GM19099 (cell line): ENCODE results near the gene OBSL1.

ENCODE experiments used
- POLR2A ChIP-seq: IDR thresholded peaks from 3 replicates; pipeline ENCODE4 v1.6.1; 2011; ENCODE audit warnings: low read depth; ENCODE audit not compliant: insufficient read length; ENCODE audit errors: extremely low read depth

OBSL1 gene

DNA sequence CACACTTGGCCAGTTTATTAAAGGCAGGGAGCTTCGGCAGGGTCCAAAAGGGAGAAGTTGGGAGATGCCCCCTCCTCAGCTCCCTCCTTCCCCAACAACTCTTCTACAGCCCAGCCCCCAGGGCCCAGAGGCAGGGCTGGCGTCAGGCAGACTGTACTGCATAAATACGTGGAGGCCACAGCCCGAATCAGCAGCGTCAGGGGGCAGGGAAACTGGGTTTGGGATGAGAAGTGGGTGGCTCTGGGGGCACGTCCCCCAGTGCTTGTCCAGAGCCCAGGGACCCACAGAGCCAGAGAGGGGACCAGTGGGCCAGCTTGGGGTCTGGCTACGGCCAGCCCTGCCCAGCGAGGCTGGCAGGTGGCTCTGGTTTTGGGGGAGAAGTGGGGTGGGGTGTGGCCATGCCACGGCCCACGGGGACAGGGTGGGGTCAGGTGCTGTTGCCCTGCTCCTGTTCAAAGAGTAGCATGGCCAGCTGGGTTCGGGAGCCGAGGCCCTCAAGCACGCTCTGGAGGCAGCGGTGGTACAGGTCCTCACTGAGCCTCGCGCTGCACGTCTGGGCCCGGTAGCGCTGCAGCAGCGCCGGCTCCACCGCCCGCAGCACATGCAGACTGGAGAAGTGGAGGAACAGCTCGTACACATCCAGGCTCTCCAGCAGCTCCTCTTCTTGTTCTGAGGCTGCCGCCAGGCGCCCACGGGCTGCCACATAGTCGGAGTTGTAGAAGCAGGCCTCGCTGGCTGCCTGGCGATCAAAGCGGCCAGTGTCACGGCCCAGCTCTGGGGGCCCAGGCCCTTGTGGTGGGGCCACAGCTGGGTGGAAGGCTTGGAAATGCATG lies 32.2 kb downstream of the OBSL1 start:
- TF ChIP-seq POLR2A = no peak

- no peak for TF ChIP-seq POLR2A
These were observed 32.8 kb downstream of the OBSL1 start for GRCh38 chr2:219538504-219538951.

DNA sequence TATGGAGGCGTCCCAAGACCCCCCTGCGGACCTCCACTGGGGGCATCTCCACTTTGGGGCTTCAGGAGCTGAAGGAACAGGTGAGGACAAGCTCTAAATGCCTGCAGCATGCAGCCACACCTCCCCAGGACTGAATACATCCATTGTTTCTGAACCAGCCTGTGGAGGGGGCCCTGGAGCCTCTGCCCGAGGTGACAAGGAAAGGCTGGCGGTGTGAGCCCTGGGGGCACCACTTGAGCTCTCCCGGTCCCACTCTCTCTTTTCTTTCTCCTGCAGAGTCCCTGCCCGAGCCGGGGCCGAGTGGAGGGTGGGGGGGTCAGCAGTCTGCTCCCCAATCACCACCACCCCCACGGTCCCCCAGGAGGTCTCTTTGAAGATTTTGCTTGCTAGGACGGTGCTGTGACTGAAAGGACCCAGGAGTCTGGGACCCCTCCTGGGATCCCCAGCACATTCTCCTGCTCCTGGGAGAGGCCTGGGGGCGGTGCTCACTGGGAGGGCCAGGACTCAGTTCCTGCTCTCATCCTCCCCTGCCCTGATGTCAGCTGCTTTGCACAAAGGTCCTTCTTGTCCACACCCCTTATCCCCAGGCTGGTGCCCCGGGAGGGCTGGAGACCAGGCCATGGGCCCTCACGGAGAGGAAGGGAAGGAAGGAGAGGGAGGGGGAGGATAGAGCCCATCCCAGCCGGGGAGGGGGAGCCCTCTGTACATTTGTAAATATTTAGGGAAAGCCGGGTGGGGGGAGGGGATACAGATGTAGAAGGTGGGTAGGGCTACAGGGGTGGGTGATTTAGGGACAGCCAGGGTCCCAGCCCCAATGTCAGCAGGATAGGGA lies 33.5 kb downstream of the OBSL1 start:
- TF ChIP-seq POLR2A = no peak

DNA sequence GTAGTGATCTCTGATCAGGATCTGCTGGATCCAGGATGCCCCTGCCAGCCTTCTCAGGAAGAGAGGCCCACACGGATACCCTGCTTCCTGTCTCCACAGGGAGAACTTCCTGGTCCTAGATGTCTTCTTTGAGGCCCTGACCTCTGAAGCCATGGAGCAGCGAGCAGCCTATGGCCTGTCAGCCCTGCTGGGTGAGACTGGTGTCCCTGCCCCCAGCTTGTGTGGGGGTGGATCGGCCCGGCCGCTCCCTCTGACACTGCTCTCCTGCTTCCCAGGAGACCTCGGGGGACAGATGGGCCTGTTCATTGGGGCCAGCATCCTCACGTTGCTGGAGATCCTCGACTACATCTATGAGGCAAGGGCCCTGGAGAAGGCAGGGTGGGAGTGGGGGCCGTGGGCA lies 34.4 kb downstream of the OBSL1 start:
- TF ChIP-seq POLR2A = no peak

DNA sequence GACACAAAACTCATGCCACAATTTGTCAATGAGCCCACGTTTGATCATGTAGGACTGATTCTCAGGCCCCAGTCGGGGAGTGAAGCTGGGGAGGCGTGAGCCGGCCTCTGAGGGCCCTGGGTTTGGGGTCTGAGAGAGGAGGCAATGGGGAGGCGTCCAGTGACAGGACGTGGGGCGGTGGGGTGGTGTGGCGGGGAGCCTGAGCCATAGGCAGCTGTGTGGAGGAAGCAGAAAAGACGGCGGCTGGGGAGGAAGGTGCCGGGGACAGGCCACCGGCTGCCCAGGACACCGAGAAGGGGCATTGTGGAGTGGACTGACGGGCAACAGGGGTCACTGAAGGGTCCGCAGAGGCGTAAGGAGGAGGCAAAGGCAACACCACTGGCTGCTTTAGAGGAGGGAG lies 34.9 kb downstream of the OBSL1 start:
- TF ChIP-seq POLR2A = no peak

DNA sequence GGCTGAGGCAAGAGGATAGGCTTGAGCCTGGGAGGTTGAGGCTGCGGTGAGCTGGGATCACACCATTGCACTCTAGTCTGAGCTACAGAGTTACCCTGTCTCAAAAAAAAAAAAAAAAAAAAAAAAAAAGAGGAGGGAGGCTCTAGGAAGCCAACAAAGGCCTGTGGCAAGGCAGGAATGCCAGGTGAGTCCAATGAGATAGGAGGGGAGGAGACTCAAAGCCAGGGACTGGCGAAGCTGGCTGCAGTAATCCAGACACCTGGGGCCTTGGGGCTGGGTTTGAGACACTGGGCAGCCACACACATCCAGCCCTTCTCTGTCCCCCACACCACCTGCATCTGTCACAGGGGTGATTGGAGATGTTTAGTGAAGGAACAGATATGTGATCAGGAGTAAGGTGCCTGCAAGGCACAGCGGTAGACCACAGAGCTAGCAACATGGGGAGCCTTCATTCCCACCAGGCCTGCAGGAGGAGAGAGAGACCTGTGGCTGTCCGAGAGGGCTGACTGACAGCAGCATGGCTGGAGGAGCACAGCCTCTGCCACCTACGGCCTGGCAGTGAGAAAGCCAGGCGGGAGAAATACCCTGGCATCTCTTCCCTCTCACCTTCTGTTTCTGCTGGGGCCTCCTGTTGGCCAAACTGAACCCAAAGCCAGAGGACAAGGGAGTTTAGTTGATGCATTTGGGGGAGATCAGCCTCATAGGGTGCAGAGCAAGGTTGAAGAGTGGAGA lies 37.2 kb downstream of the OBSL1 start:
- TF ChIP-seq POLR2A = no peak

DNA sequence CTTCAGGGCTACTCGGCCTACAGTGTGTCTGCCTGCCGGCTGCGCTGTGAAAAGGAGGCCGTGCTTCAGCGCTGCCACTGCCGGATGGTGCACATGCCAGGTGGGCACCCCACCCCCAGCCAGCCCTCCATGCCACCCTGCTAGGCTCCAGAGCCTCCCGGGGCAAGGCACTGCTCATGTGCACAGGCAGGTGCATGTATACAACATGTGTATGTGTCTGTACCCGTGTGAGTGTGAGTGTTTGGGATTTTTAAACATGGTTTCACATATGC lies 39.0 kb downstream of the OBSL1 start:
- no peak for TF ChIP-seq POLR2A

DNA sequence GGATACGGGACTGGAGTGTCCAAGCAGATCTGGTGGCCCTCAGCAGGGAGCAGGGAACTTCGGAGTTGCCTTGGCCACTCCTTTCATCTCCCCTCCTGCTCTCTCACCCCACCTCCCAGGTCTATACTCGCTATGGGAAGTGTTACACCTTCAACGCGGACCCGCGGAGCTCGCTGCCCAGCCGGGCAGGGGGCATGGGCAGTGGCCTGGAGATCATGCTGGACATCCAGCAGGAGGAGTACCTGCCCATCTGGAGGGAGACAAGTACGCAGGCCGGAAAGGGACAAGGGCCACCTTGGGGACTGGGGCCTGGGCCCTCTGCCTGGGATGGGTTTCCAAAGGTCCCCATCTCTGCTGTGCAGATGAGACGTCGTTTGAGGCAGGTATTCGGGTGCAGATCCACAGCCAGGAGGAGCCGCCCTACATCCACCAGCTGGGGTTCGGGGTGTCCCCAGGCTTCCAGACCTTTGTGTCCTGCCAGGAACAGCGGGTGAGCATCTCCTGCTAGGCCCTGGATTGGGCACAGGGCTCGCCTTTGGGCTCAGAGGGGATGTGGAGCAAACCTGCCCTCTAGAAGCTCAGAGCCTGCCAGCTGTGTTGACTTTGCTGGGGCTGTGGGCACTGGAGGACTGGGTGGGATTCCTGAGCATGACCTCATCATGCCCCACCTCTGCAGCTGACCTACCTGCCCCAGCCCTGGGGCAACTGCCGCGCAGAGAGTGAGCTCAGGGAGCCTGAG lies 39.5 kb downstream of the OBSL1 start:
- no peak for TF ChIP-seq POLR2A

GRCh38 chr2:219530048-219530963 lies 41.0 kb downstream of the OBSL1 start:
- no peak for TF ChIP-seq POLR2A

DNA sequence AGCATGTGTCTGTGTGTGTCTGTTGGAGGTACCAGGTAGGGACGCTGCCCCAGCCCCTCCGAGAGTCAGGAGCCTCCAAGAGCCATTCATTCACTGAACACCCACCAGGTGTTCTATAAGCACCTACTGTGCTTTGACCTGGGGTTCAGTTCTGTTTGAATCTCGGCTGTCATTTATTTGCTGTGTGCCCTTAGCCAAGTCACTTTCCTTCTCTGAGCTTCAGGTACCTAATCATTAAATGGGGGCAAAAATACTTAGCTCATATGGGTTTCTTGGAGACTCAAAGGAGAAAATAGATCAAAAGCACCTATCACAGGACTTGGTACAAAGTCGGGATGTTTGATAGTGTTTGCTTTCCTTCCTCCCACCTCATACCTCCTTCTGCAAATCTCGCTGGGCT lies 43.9 kb downstream of the OBSL1 start:
- no peak for TF ChIP-seq POLR2A

GRCh38 chr2:219527076-219527394 lies 44.3 kb downstream of the OBSL1 start:
- no peak for TF ChIP-seq POLR2A

GRCh38 chr2:219526320-219527075 lies 44.8 kb downstream of the OBSL1 start:
- TF ChIP-seq POLR2A = no peak

GRCh38 chr2:219525533-219526232 lies 45.7 kb downstream of the OBSL1 start:
- TF ChIP-seq POLR2A = no peak
